HUES48 (cell line): ENCODE results near the gene FKBP2.

Source experiments
- H3K27ac ChIP-seq: one replicate; pipeline ENCODE4 v1.7.0; 2013; ENCODE audit warnings: low read depth, low read length, inconsistent platforms
- H3K27me3 ChIP-seq: 2 replicates; pipeline ENCODE4 v1.6.1; 2013; ENCODE audit warnings: mild to moderate bottlenecking, low read length; ENCODE audit not compliant: control insufficient read depth, insufficient read depth
- H3K36me3 ChIP-seq: 2 replicates; pipeline ENCODE4 v1.6.1; 2013; ENCODE audit warnings: low read length; ENCODE audit not compliant: control insufficient read depth, insufficient read depth
- H3K4me1 ChIP-seq: 2 replicates; pipeline ENCODE4 v1.6.1; 2013; ENCODE audit warnings: mild to moderate bottlenecking, low read length; ENCODE audit not compliant: control insufficient read depth, insufficient read depth
- H3K4me3 ChIP-seq: 2 replicates; pipeline ENCODE4 v1.5.1; 2013; ENCODE audit warnings: mild to moderate bottlenecking, low read depth, low read length
- H3K9ac ChIP-seq: 2 replicates; pipeline ENCODE4 v1.6.1; 2013; ENCODE audit warnings: mild to moderate bottlenecking, low read depth, low read length, moderate library complexity
- H3K9me3 ChIP-seq: 2 replicates; pipeline ENCODE4 v1.6.1; 2013; ENCODE audit warnings: low read length; ENCODE audit not compliant: control insufficient read depth, insufficient read depth

Gene FKBP2

DNA sequence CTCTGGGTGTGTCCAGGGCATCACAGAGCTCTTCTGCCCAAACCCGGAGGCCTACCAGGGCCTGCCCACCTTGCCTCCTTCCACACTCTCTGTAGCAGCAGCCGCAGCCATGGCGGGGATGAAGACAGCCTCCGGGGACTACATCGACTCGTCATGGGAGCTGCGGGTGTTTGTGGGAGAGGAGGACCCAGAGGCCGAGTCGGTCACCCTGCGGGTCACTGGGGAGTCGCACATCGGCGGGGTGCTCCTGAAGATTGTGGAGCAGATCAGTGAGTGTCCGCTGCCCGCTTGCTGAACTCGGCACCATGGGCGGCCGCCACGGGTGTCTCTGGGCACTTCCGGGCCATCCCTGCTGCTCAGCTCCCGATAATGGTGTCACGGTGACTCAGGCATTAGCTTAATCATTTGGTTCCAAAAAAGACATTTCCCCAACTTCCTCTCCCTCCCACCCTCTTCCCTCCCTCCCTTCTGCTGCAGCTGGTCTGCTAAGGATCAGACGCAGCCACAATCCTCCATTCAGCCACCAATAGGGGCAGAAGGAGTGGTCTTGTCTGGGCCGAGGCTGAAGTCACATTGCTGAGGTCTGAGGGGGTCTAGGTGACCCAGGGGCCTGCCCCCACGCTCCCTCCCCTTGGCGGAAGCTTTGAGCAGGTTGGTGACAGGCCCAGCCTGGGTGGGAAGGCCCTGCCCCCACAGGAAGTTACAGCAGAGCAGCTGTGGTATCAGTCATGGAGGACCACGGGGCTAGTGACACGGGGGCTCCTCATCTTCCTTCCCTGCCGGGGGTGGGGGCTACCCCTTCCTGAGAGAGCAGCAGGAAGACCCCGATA, 33.4 kb upstream of the FKBP2 start:
- Histone ChIP-seq H3K36me3 (peaks cover 62% of the 10 kb centered on the region), H3K4me1 (no peaks in the 10 kb centered on the region), H3K9ac (peak overlapping the region; percentile 12; the same call in 1 of the 2 replicates), H3K4me3 (no peak overlapping the region), H3K27ac (peak overlapping the region; percentile 14), H3K27me3 (no peaks in the 10 kb centered on the region), H3K9me3 (no peaks in the 10 kb centered on the region)

GRCh38 chr11:64208086-64208795, 32.7 kb upstream of the FKBP2 start:
- Histone ChIP-seq H3K9ac (no peak overlapping the region), H3K27me3 (no peaks in the 10 kb centered on the region), H3K4me1 (no peaks in the 10 kb centered on the region), H3K4me3 (no peak overlapping the region), H3K27ac (no peak overlapping the region), H3K9me3 (no peaks in the 10 kb centered on the region), H3K36me3 (peaks cover 54% of the 10 kb centered on the region)

DNA sequence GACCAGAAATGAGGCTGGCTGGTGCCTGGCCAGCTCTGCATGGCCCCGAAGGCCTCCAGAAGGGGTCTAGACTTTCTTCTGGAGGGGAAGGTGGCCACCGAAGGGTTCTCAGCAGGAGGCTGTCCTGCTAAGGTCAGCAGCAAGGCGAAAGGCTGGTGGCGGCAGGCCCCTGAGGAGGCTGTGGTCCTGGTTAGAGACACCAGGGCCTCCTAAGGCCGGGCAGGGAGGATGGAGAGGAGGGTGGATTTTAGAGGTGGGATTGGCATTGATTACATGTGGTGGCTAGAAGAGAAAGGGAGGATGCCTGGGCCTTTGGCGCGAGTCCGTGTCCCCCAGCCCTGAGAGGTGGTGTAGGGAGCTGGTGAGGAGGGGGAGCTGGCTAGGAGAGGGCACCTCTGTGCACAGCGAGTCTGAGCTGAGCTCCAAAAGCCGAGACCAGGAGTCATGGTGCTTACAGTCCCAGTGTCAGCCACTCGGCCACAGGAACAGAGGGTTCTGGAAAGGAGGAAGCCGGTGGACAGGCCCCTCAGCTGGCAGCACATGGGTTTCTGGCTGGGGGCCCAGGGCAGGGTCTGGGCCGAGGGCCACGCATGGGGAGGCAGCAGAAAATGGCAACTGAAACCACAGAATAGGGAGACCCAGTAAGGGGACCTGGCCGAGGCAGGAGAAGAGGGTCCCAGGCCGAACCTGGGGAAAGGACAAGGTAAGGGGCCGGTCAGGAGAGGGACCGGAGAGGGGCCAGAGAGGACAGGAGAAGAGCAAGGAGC, 31.9 kb upstream of the FKBP2 start:
- peaks cover 47% of the 10 kb centered on the region for H3K36me3 ChIP-seq
- H3K9ac ChIP-seq: no peak overlapping the region
- no peak overlapping the region for H3K27ac ChIP-seq

DNA sequence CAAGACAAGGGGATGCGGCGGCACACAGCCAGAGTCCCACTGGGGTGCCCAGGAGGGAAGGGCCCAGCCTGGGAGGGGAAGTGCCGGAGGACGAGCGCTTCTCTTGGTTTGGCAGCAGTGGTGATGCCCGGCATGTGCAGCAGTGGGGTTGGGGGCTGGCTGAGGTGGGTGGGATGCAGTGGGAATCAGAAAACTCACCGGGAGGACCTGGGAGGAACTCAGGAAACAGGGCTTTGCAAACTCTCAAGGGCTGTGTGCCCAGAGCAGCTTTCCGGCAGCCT, 31.4 kb upstream of the FKBP2 start:
- no peak overlapping the region for H3K4me3 ChIP-seq
- no peak overlapping the region for H3K27ac ChIP-seq
- no peaks in the 10 kb centered on the region for H3K4me1 ChIP-seq
- H3K9ac ChIP-seq: no peak overlapping the region
- H3K9me3 ChIP-seq: no peaks in the 10 kb centered on the region
- peaks cover 42% of the 10 kb centered on the region for H3K36me3 ChIP-seq
- no peaks in the 10 kb centered on the region for H3K27me3 ChIP-seq

More for the DNA sequence above, 31.9 kb upstream of the FKBP2 start:
- Histone ChIP-seq H3K4me1 (no peaks in the 10 kb centered on the region), H3K27me3 (no peaks in the 10 kb centered on the region), H3K9me3 (no peaks in the 10 kb centered on the region), H3K4me3 (no peak overlapping the region)

DNA sequence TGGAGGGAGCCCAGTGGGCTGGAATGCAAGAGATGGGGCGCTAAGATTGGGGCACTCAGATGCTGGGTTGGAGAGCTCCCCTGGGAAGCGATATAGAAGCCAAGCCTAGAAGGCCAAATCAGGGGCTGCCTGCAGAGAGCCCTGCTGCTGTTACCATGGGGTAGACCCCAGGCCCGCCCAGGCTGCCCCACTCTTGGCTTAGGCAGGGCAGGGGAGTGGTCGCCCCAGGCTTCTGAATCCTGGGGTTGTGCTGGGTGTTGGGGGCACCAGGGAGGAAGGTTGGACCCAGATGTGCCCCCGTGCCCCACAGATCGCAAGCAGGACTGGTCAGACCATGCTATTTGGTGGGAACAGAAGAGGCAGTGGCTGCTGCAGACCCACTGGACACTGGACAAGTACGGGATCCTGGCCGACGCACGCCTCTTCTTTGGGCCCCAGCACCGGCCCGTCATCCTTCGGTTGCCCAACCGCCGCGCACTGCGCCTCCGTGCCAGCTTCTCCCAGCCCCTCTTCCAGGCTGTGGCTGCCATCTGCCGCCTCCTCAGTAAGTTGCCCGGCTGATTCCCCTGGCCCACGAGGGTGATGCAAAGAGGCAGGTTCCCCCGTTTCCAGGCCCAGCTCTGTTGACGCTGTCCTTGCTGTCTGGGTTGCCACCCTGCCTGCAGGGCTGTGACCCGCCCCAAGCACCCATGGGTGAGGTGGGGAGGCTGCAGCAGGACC, 30.4 kb upstream of the FKBP2 start:
- H3K27me3 ChIP-seq: no peaks in the 10 kb centered on the region
- no peak overlapping the region for H3K9ac ChIP-seq
- H3K36me3 ChIP-seq: peaks cover 37% of the 10 kb centered on the region
- no peaks in the 10 kb centered on the region for H3K4me1 ChIP-seq
- no peak overlapping the region for H3K27ac ChIP-seq
- H3K9me3 ChIP-seq: no peaks in the 10 kb centered on the region
- H3K4me3 ChIP-seq: no peak overlapping the region

GRCh38 chr11:64211181-64211872, 29.6 kb upstream of the FKBP2 start:
- H3K27ac ChIP-seq: no peak overlapping the region
- peaks cover 28% of the 10 kb centered on the region for H3K36me3 ChIP-seq
- H3K4me1 ChIP-seq: no peaks in the 10 kb centered on the region
- H3K4me3 ChIP-seq: no peak overlapping the region
- no peaks in the 10 kb centered on the region for H3K9me3 ChIP-seq
- H3K27me3 ChIP-seq: no peaks in the 10 kb centered on the region
- H3K9ac ChIP-seq: no peak overlapping the region

- H3K36me3 ChIP-seq: peaks cover 19% of the 10 kb centered on the region
- no peak overlapping the region for H3K27ac ChIP-seq
- no peak overlapping the region for H3K4me3 ChIP-seq
- H3K9ac ChIP-seq: no peak overlapping the region
- no peaks in the 10 kb centered on the region for H3K27me3 ChIP-seq
- no peaks in the 10 kb centered on the region for H3K9me3 ChIP-seq
- no peaks in the 10 kb centered on the region for H3K4me1 ChIP-seq
These were observed 24.0 kb upstream of the FKBP2 start for GRCh38 chr11:64216879-64217278.

GRCh38 chr11:64218628-64219353, 22.1 kb upstream of the FKBP2 start:
- Histone ChIP-seq H3K27me3 (no peaks in the 10 kb centered on the region), H3K9ac (no peak overlapping the region), H3K4me1 (no peaks in the 10 kb centered on the region), H3K4me3 (no peak overlapping the region), H3K27ac (no peak overlapping the region), H3K36me3 (peaks cover 33% of the 10 kb centered on the region), H3K9me3 (no peaks in the 10 kb centered on the region)

DNA sequence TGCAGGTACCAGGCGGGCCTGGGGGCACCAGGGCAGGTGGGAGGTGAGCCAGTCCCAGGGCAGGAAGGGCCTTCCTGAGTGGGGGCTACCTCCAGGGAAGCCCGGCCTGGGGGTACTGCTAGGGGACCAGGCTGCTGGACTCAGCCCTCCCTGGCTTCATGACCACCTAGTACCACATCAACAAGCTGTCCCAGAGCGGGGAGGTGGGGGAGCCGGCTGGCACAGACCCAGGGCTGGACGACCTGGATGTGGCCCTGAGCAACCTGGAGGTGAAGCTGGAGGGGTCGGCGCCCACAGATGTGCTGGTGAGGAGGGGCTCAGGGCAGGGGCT, 21.6 kb upstream of the FKBP2 start:
- Histone ChIP-seq H3K9ac (no peak overlapping the region), H3K4me3 (no peak overlapping the region), H3K27me3 (no peaks in the 10 kb centered on the region), H3K36me3 (peaks cover 38% of the 10 kb centered on the region), H3K27ac (no peak overlapping the region), H3K9me3 (no peaks in the 10 kb centered on the region), H3K4me1 (no peaks in the 10 kb centered on the region)

GRCh38 chr11:64219755-64220154, 21.1 kb upstream of the FKBP2 start:
- Histone ChIP-seq H3K9me3 (no peaks in the 10 kb centered on the region), H3K27me3 (no peaks in the 10 kb centered on the region), H3K4me3 (no peak overlapping the region), H3K9ac (no peak overlapping the region), H3K36me3 (peaks cover 42% of the 10 kb centered on the region), H3K4me1 (no peaks in the 10 kb centered on the region), H3K27ac (no peak overlapping the region)
